HEK293 (cell line): ENCODE data around the gene GNPTG.

Experiments used
- ZNF24 ChIP-seq: fragments of 450-650 bp; formaldehyde crosslinking; IDR thresholded peaks from 2 replicates; pipeline ENCODE4 v1.5.1; 2016; ENCODE audit warnings: missing biosample characterization, missing genetic modification characterization
- ZNF266 ChIP-seq: fragments of 450-650 bp; formaldehyde crosslinking; IDR thresholded peaks from 2 replicates; pipeline ENCODE4 v1.5.1; 2016; ENCODE audit warnings: missing biosample characterization, missing genetic modification characterization, low read depth
- TF ChIP-seq, protein P1 (sequence below): fragments of 450-650 bp; formaldehyde crosslinking; IDR thresholded peaks from 2 replicates; pipeline ENCODE4 v1.5.1; 2016; ENCODE audit warnings: missing biosample characterization, missing genetic modification characterization
- TF ChIP-seq, protein P2 (sequence below): fragments of 450-650 bp; formaldehyde crosslinking; IDR thresholded peaks from 2 replicates; pipeline ENCODE4 v1.5.1; 2016; ENCODE audit warnings: missing biosample characterization, missing genetic modification characterization
- TF ChIP-seq, protein P3 (sequence below): fragments of 450-650 bp; formaldehyde crosslinking; IDR thresholded peaks from 2 replicates; pipeline ENCODE4 v1.5.1; 2016; ENCODE audit warnings: missing biosample characterization, missing genetic modification characterization

DNA sequence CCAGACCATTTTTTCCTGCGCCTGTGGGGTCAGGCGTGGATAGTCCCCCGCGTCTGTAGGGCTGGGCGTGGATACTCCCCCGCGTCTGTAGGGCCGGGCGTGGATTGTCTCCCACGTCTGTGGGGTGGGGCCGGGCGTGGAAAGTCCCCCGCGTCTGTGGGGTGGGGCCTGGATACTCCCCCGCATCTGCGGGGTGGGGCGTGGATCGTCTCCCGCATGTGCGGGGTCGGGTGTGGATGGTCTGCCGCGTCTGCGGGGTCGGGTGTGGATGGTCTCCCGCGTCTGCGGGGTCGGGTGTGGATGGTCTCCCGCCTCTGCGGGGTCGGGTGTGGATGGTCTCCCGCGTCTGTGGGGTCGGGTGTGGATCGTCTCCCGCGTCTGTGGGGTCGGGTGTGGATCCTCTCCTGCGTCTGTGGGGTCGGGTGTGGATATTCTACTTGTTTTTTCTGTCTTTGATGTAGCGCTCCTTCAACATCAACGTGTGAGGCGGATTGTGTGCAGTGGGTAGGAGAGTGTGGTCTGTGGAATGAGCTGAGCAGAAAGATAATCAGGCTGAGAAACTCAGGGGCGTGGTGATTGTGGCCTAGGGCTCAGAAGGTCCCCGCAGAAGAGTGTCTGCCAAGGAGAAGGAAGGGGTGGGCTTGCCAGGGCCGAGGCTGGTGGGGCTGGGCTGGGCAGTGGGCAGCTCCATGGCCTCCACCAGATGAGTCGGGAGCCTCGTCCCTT, 3.2 kb downstream of the GNPTG start:
- TF ChIP-seq, protein P1, sequence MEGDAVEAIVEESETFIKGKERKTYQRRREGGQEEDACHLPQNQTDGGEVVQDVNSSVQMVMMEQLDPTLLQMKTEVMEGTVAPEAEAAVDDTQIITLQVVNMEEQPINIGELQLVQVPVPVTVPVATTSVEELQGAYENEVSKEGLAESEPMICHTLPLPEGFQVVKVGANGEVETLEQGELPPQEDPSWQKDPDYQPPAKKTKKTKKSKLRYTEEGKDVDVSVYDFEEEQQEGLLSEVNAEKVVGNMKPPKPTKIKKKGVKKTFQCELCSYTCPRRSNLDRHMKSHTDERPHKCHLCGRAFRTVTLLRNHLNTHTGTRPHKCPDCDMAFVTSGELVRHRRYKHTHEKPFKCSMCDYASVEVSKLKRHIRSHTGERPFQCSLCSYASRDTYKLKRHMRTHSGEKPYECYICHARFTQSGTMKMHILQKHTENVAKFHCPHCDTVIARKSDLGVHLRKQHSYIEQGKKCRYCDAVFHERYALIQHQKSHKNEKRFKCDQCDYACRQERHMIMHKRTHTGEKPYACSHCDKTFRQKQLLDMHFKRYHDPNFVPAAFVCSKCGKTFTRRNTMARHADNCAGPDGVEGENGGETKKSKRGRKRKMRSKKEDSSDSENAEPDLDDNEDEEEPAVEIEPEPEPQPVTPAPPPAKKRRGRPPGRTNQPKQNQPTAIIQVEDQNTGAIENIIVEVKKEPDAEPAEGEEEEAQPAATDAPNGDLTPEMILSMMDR (tag by site-specific recombination): no peak
- TF ChIP-seq ZNF24 (tag by site-specific recombination) (no peak), ZNF266 (tag by site-specific recombination) (no peak)
- TF ChIP-seq, protein P2, sequence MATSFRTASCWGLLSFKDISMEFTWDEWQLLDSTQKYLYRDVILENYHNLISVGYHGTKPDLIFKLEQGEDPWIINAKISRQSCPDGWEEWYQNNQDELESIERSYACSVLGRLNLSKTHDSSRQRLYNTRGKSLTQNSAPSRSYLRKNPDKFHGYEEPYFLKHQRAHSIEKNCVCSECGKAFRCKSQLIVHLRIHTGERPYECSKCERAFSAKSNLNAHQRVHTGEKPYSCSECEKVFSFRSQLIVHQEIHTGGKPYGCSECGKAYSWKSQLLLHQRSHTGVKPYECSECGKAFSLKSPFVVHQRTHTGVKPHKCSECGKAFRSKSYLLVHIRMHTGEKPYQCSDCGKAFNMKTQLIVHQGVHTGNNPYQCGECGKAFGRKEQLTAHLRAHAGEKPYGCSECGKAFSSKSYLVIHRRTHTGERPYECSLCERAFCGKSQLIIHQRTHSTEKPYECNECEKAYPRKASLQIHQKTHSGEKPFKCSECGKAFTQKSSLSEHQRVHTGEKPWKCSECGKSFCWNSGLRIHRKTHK (tag by site-specific recombination): no peak
- TF ChIP-seq, protein P3, sequence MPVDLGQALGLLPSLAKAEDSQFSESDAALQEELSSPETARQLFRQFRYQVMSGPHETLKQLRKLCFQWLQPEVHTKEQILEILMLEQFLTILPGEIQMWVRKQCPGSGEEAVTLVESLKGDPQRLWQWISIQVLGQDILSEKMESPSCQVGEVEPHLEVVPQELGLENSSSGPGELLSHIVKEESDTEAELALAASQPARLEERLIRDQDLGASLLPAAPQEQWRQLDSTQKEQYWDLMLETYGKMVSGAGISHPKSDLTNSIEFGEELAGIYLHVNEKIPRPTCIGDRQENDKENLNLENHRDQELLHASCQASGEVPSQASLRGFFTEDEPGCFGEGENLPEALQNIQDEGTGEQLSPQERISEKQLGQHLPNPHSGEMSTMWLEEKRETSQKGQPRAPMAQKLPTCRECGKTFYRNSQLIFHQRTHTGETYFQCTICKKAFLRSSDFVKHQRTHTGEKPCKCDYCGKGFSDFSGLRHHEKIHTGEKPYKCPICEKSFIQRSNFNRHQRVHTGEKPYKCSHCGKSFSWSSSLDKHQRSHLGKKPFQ (tag by site-specific recombination): no peak
